NCI-H226 (cell line): ENCODE measurements around the gene MECR.

ENCODE experiments used
- DNase-seq: peaks from one replicate; pipeline ENCODE4 v3.0.0-alpha.2; 2015

Gene MECR

DNA sequence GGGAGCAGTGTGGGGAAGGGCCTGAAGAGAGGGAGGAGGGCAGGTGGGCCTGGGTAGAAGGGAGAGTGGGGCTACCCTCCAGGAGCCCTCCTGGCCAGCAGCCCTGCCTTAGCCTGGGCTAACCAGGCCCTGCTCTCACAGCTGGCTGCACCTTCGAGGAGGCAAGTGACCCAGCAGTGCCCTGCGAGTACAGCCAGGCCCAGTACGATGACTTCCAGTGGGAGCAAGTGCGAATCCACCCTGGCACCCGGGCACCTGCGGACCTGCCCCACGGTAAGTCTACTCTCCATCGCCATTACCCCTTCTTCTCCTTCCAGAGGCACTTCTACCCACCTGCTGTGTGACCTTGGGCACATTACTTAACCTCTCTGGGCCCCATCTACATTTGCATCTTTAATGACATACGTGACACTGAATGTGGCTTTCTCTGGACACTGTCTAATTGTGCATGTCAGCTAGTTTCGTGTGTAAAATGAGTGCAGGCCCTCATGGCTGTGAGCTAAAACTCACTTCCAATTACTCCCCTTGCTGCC lies 24.5 kb upstream of the MECR start:
- DNase-seq: no peak

DNA sequence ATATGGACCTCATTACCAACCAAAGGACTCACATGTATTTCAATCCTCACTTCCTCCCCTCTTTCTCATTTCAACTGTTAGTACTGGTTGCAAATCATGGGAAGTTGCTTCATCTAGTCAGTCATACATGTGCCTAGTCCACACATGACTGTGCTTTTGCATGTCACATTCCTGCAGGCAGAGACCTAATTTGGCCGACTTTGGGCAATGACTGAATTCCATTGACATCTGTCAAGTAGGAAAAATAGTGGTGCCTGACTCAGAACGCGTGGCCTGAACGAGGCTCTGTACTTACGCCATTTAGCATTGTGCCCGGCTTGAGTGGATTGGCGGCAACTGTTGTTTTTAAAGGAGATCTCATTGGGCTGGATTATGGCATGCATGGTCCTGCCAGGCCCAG lies 23.6 kb upstream of the MECR start:
- no peak for DNase-seq

- DNase-seq: no peak
These were observed 22.4 kb upstream of the MECR start for GRCh38 chr1:29253180-29253579.

GRCh38 chr1:29251164-29252124 lies 20.7 kb upstream of the MECR start:
- DNase-seq: no peak

DNA sequence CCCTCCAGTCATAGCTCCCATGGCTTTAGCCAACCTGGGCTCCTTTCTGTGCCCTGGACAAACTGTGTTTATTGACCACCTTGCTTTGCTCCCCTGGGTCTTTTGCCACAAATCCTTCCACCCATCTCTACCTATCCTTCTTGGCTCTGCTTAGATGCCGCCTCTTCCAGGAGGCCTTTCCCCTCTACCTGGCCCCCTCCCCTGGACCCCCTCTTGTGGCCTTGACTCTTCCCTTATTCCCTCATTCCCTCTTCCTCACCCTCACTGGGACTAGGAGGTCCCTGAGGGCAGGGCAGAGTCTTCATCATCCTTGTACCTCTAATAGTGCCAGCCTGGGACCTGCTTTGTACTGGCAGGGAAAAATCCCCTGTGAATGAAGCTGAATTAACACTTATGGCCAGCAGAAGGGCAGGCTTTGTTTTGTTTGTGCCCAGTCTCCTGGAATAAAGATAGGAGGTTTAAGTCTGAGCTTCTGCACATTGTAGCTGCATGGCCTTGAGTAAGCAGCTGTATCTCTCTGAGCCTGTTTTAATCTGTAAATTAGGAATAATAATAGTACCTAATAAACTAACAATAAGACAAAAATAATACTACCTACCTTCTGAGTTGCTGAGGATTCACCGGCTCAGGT lies 19.3 kb upstream of the MECR start:
- no peak for DNase-seq

DNA sequence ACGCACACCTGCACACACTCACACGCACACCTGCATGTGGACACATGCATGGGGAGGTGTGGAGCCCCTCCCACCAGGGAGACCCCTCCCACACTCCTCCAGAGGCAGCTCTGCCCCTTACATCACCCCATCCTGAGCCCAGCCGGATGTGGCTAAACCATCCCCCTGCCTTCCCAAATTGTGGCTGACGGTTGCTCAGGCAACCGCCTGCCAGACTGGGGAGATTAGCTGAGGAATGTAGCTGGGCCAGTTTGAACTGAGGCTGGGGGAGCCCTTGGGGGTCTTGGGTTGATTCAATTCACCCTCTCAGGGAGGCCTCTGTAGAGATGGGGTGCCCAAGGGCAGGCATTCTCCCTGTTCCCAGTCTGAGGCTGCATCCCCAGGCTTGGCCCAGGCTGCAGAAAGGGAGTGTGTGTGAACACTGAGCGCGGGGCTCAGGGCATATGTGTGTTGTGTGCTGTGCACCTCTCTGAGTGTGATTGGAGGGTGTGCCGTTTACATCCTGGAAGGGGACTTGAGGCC lies 18.5 kb upstream of the MECR start:
- DNase-seq: no peak

- no peak for DNase-seq
These were observed 17.7 kb upstream of the MECR start for GRCh38 chr1:29248409-29248808.

DNA sequence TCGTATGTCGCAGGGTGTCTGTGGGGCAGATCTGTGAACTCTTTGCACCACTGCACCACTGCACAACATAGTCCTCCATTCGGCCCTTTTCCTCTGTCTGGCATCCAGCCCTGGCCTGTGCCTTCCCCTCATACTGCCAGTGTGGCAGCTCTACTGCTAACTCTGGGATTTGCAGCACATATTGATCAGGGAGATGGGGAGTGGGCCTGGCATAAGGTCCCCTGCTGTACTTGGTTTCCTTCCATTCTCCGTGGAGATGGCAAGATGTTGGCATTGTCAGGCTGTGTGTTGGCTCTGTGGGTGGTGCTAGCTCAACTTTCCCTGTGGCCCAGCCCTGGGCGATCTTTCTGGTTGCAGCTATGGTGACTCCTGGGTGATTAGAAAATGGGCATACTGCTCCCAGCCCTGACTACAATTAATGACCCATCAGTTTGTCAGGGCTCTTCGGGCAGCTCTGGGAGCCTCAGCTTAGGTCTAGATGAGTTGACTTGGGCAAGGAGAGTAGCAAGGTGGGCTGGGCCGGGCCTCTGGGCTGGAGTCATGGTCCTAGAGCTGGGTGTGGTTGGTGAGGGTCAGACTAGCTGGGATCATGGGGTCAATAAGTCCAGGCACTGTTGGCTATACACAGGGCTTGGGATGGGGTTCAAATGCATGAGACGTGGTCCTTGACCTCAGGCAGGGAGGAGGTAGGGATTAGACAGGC lies 17.0 kb upstream of the MECR start:
- DNase-seq: no peak

DNA sequence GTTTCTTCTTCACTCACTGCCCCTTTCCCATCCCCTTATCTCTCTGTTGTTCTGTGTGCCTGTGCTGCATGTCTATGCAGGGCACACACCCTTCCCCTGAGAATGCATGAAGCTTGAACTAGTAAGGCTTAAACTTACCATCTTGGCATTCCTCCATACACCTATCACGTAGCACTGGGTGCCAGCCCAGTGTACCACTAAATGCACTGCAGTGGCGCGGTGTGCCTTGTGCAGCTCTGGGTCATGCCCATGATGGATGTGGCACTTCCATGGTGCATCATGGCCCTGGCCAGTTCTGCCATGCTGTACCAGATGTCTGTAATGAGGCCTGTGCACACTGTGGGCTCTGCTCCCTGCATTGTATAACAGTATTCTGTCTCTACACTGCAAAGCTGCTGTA lies 16.3 kb upstream of the MECR start:
- no peak for DNase-seq

DNA sequence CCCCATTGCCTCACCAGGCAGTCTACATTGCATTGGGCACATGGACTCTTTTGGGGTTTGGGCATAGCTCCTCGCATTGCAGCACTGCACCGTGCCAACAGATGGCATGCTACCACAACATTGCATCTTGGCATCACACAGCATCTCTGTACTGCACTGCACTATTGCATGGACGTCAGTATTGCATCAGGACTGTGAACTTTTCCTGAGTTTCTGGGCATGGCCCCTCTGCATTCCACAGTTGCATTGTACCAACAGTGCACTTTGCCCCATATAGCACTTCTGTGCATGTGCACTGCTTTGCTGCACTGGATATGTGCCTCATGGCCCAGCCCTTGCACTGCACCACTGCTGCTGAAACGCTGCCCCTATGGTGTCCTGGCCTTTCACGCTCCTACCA lies 15.1 kb upstream of the MECR start:
- peak; percentile 33 for DNase-seq

DNA sequence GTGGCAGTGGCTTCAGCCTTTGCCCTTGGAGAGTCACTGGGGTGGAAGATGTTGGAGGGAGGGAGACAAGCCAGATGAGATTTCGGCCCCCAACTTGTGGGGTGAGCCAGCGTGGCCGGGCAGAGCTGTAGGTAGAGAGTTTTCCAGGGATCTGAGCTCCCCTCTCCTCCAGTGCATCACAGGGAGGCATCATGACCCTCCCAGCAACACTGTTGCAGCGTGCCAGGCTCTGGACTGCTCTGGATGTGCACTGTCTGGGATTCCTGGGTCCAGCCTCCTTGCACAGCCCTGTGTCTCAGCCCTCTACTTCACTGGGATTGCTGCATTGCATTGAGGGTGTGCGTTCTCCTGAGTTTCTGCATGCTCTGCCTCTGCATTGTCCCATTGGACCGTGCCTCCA lies 14.5 kb upstream of the MECR start:
- DNase-seq: no peak

DNA sequence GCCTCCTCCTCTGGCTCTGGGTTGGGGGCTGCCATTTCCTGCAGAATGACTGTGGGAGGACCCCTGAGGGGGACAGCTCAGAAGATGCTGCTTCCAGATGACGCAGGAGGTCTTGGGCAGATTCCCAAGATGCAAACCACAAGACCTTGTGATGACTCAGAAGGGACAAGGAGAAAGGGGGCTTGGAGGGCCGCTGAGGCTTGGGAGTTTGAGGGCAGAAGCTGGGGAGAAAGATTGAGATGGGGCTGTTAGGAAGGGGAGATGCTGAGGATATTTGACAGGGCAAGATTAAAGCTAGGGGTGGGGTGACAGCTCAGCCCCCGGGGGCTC lies 13.1 kb upstream of the MECR start:
- DNase-seq: no peak

DNA sequence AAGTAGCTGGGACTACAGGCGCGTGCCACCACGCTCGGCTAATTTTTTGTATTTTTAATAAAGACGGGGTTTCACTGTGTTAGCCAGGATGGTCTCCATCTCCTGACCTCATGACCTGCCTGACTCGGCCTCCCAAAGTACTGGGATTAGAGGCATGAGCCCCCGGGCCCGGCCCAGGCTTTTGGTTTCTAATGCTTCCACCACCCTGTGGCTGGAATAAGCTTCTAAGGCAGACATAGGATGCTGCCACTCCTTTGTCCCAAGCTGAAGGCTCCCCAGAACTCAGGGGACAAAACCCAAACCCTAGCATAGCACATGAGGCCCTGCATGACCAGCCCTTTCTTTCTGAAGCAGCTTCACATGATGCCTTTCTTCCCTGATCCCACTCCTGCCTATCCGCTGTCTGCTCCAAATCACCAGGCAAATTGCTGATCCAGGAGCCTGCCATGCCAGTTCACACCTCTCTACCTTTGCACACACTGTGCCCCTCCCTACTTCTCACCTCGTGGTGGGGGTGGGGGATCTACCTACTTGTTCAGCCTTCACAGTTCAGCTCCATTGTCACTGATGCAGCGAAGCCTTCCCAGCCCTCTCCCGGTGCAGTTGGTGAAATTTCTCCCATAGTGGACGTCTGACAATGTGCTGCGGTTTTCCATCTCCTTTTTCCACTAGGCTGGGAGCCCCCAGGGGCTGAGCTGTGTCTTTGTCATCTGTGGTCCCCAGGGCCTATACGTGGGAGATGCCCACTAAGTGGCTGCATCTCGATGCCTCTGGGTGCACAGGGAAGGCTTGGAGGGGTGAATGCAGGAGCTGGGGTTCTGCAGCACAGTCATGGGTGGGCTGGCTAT lies 12.5 kb upstream of the MECR start:
- no peak for DNase-seq

- DNase-seq: peak; percentile 57
These were observed 10.3 kb upstream of the MECR start for GRCh38 chr1:29240986-29241385.

DNA sequence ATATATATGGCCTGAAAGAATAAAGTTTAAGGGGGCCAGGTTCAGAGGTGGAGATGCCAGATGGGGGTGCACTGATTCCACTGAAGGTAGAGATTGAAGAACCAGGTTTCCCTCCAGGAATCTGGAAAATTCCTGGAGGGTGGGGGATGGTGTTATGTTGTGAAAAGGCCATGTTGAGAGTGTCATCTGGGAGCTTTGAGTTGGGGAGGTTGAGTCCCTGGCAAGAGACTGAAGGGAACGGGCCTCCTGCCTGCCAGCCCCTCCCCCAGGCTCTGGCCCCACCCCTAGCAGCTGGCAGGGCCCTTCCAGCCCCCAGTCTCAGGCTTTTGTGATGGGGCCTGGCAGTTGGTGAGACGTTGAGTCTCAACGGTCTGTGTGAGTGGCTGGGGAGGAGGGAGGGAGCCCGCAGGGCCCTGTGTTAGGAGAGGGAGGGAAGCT lies 9.7 kb upstream of the MECR start:
- no peak for DNase-seq

DNA sequence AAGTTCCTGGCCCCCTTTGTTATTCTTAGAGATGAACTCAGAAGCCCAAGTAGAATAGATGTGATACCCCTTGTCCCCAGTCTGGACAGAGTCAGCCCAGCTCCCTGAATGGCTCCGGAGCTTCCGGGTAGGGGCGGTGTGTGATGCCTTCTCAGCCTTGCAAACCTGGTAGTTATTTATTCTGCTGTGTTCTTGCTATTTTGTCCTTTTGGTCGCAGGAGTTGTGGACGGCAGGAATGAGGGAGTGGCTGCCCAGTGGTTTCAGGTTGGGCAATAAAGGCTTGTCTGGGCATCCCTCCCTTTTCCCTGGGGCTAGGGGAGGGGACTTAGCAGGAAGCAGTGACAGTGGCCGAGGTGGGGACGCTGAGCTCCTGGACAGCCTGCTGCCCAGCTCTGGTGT lies 8.4 kb upstream of the MECR start:
- no peak for DNase-seq

DNA sequence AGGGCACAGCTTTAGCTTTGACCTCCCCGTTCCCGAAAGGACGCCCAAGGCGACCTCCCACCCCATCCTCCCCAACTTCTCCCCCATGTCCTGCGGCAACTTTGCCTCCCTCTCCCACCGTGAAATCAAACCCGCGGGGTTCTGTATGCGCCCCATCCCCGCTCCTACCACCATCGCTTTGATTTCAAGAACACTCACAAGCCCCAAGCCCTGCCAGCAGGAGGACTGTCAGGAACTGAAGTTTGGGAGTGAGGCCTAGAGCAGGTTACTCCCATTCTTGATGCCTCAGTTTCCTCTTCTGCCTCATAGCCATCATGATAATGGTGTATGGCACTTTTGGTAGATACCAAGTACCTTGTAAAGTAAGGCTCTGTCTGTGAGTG lies 7.9 kb upstream of the MECR start:
- DNase-seq: no peak

GRCh38 chr1:29237852-29238619 lies 7.3 kb upstream of the MECR start:
- DNase-seq: no peak

DNA sequence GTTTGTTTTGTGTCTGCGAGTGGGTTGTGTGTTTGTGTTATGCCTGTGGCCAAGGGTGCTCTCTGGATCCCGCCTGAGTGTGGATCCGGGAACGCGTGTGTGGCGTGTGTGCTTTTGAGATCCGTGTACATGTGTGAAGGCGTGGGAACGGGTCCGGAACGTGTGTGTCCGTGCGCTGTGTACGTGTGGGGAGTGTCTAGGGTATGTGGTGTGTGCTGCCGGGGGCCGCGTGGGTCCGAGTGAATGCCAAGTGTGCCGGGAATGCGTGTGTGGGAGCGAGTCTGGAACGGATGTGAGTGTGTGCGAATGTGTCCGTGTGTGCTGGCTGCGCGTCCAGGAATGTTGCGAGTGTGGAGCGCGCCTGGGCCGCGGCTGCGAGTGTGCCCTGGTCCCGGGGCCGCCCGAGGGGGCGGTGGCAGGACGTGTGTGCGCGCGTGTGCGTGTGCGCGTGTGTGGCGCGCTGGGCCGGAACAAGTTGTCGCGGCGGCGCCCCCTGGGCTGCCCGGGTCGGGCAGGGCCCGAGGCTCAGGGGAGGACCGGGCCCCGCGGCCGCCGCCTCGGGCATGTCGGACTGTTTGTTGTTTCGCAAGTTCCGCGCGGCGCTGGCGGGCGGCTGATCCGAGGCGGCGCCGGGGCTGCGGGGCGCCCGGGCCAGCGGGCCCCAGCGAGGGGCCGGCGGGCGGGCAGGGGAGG lies 6.5 kb upstream of the MECR start:
- DNase-seq: peak; percentile 24

- DNase-seq: no peak
These were observed 6.0 kb upstream of the MECR start for GRCh38 chr1:29236712-29237128.
